ENCODE measurements around the gene FAM111A. TPM values are rescaled to one million over a fixed set of nuclear protein-coding genes. Genes with fewer than 3 reads are reported as not detected.

The FAM111A gene
- polyA plus RNA-seq, 1 of the 3 experiments (the other 2 are of a cell fraction), result 5.9 TPM

GRCh38 chr11:59201353-59201752, 58.7 kb downstream of the FAM111A start:
- Histone ChIP-seq H3K9me2 (no peaks in the 10 kb centered on the region), H3K9me3 (no peaks in the 10 kb centered on the region), H4K20me1 (ENCODE audit: insufficient read depth) (no peaks in the 10 kb centered on the region), H3F3A (replicated peaks; ENCODE audit: insufficient read depth) (no peaks in the 10 kb centered on the region), H3K27ac (ENCODE audit: low read depth in 2 of 2, low read length in 1 of 2) (no peak overlapping the region), H3K79me2 (ENCODE audit: insufficient read depth) (no peaks in the 10 kb centered on the region), H3K9ac (no peak overlapping the region), H3K4me3 (ENCODE audit: low read depth in 2 of 2, low read length in 1 of 2) (no peak overlapping the region), H3K36me3 (replicated peaks in 1 of 2; ENCODE audit: control insufficient read depth in 1 of 2, insufficient read depth in 2 of 2, low read length in 1 of 2) (no peaks in the 10 kb centered on the region), H3K4me1 (ENCODE audit: control insufficient read depth in 1 of 2, insufficient read depth in 2 of 2, low read depth in 1 of 2, low read length in 1 of 2) (peaks cover 0 to 6% of the 10 kb centered on the region in 2 experiments; a peak in 1 of 4 replicates), H3K27me3 (ENCODE audit: insufficient read depth) (0 out of 2 replicates have a peak, but pooled peaks cover 9% of the 10 kb centered on the region), H2AFZ (ENCODE audit: low read depth) (no peak overlapping the region), H3K4me2 (no peak overlapping the region)
- TF ChIP-seq GATA2 (CRISPR knock-in tag; IDR thresholded peaks at IDR 0.05) (no peak), TEAD4 (IDR thresholded peaks at IDR 0.05; ENCODE audit: borderline replicate concordance, insufficient read depth) (no peak), IRF3 (IDR thresholded peaks at IDR 0.05; ENCODE audit: low read depth, low read length) (no peak), REST (IDR thresholded peaks at IDR 0.05; ENCODE audit: low read depth, low read length) (no peak), JUND (IDR thresholded peaks at IDR 0.05) (no peak), MAX (IDR thresholded peaks at IDR 0.05; ENCODE audit: low read depth) (no peak), YY1 (IDR thresholded peaks at IDR 0.05; ENCODE audit: low read depth) (no peak), EZH2phosphoT487 (IDR thresholded peaks at IDR 0.05; ENCODE audit: borderline replicate concordance, low read depth) (no peak), SIN3A (IDR thresholded peaks at IDR 0.05; ENCODE audit: borderline replicate concordance, low read depth, low read length) (no peak), GABPA (IDR thresholded peaks at IDR 0.05; ENCODE audit: low read depth) (no peak), CTCF (IDR thresholded peaks at IDR 0.05) (no peak), MXI1 (IDR thresholded peaks at IDR 0.05; ENCODE audit: low read depth, low read length) (no peak), POLR2AphosphoS5 (IDR thresholded peaks at IDR 0.05; ENCODE audit: low read depth, low read length) (no peak), TCF12 (IDR thresholded peaks at IDR 0.05) (no peak), SMC3 (IDR thresholded peaks at IDR 0.05; ENCODE audit: low read depth, low read length) (no peak), USF2 (IDR thresholded peaks at IDR 0.05; ENCODE audit: borderline replicate concordance, low read depth, low read length) (no peak), NRF1 (IDR thresholded peaks at IDR 0.05; ENCODE audit: low read depth, low read length) (no peak)
- whole genome bisulfite sequencing (ENCODE audit: low lambda C conversion rate), result 47% methylated on average over 3 of the region's 3 CpGs
- DNase-seq, result no peak
- ChIA-PET POLR2A (no interaction called here), CTCF (interaction anchor here (1.0 to 4.5 kb wide), 3 partner anchors 18 to 43 kb away, joined by 3 to 29 read pairs (median 9); partner anchors contain the start of gene DTX4)

Other genes with a start within 250 kb of the FAM111A start
- 0.21 and 0.29 TPM in 2 replicates for gene GLYATL1, start 203.4 kb upstream of the FAM111A start, polyA plus RNA-seq (2012; rRNA removed)
- not detected in 2 replicates for gene GLYATL1B, start 56.5 kb upstream of the FAM111A start, polyA plus RNA-seq (2012; rRNA removed)
- gene FAM111B, start 35.6 kb upstream of the FAM111A start, polyA plus RNA-seq (2012; rRNA removed), result 0.94 and 1.0 TPM in 2 replicates
- 0.02 and 0.05 TPM in 2 replicates for gene DTX4, start 29.3 kb downstream of the FAM111A start, polyA plus RNA-seq (2012; rRNA removed)
- gene MPEG1, start 70.1 kb downstream of the FAM111A start, polyA plus RNA-seq (2012; rRNA removed), result not detected in 2 replicates
- gene OR5AN1, start 216.0 kb downstream of the FAM111A start, polyA plus RNA-seq (2012; rRNA removed), result not detected in 2 replicates